SKM-1 (cell line): ENCODE results near the gene MAL.
A peak's percentile ranks its signal among the peaks of the same experiment; 100 is the strongest.

Source experiments
- DNase-seq: peaks from one replicate; lab custom pipeline; 2025; ENCODE audit not compliant: unreplicated experiment; lab: John Stamatoyannopoulos, UW

Gene MAL

GRCh38 chr2:95060446-95061118 is 35.1 kb downstream of the MAL start:
- DNase-seq = no peak

- DNase-seq = no peak
These were observed 35.6 kb downstream of the MAL start for GRCh38 chr2:95061119-95061512.

- no peak for DNase-seq
These were observed 36.2 kb downstream of the MAL start for GRCh38 chr2:95061601-95062183.

GRCh38 chr2:95062242-95063085 is 37.0 kb downstream of the MAL start:
- no peak for DNase-seq

GRCh38 chr2:95063086-95063958 is 37.8 kb downstream of the MAL start:
- DNase-seq = no peak

GRCh38 chr2:95068256-95068655 is 42.7 kb downstream of the MAL start:
- no peak for DNase-seq

- no peak for DNase-seq
These were observed 44.0 kb downstream of the MAL start for GRCh38 chr2:95069465-95069864.

GRCh38 chr2:95071856-95072255 is 46.3 kb downstream of the MAL start:
- no peak for DNase-seq

GRCh38 chr2:95072424-95072823 is 46.9 kb downstream of the MAL start:
- no peak for DNase-seq

- DNase-seq = no peak
These were observed 48.6 kb downstream of the MAL start for GRCh38 chr2:95073856-95074662.

GRCh38 chr2:95074663-95075439 is 49.3 kb downstream of the MAL start:
- DNase-seq = no peak

GRCh38 chr2:95075440-95076132 is 50.1 kb downstream of the MAL start:
- no peak for DNase-seq

- peak; percentile 26 for DNase-seq
These were observed 51.4 kb downstream of the MAL start for GRCh38 chr2:95076705-95077529.

GRCh38 chr2:95077530-95077825 is 52.0 kb downstream of the MAL start:
- no peak for DNase-seq

- no peak for DNase-seq
These were observed 52.5 kb downstream of the MAL start for GRCh38 chr2:95077861-95078603.

GRCh38 chr2:95079199-95079683 is 53.7 kb downstream of the MAL start:
- DNase-seq = no peak

- DNase-seq = no peak
These were observed 57.0 kb downstream of the MAL start for GRCh38 chr2:95082477-95082876.
